HL-60 (cell line): ENCODE results near the gene STX8.

Source experiments
- DNase-seq, 2 experiments: peaks; one replicate each; pipeline ENCODE4 v3.0.0-alpha.2; 2010 to 2020; ENCODE audit warnings: low read depth in 1 of 2, low spot score in 1 of 2
- H3K27ac ChIP-seq: fragments of 250-450 bp; sonication (Bioruptor Pico); replicated peaks from 2 replicates; pipeline ENCODE4 v1.5.1; 2020; ENCODE audit warnings: mild to moderate bottlenecking, moderate library complexity
- H3K27me3 ChIP-seq: fragments of 250-450 bp; sonication (Bioruptor Pico); 2 replicates; pipeline ENCODE4 v1.5.1; 2021; ENCODE audit warnings: mild to moderate bottlenecking, moderate library complexity; ENCODE audit not compliant: insufficient read depth, poor library complexity, severe bottlenecking
- H3K4me3 ChIP-seq: replicated peaks from 2 replicates; pipeline ENCODE4 v1.5.1; 2011; ENCODE audit warnings: mild to moderate bottlenecking, control low read depth, low read length; ENCODE audit not compliant: insufficient read depth
- CTCF ChIP-seq: IDR thresholded peaks from one replicate; pipeline ENCODE4 v1.5.1; 2011; ENCODE audit warnings: low read length, control low read depth, inconsistent platforms; ENCODE audit not compliant: insufficient read depth
- GABPA ChIP-seq: IDR thresholded peaks from 2 replicates; pipeline ENCODE4 v1.6.1; 2012; ENCODE audit warnings: low read depth
- POLR2AphosphoS5 ChIP-seq: IDR thresholded peaks from 2 replicates; pipeline ENCODE4 v1.6.1; 2012; ENCODE audit warnings: low read depth
- REST ChIP-seq: IDR thresholded peaks from 2 replicates; pipeline ENCODE4 v1.6.1; 2012; ENCODE audit warnings: low read depth; ENCODE audit not compliant: insufficient replicate concordance
- SPI1 ChIP-seq: IDR thresholded peaks from 2 replicates; pipeline ENCODE4 v1.6.1; 2012; ENCODE audit warnings: low read depth, mild to moderate bottlenecking, borderline replicate concordance

STX8 gene

GRCh38 chr17:9202532-9202931, 373.1 kb downstream of the STX8 start:
- no peak for TF ChIP-seq SPI1
- TF ChIP-seq POLR2AphosphoS5: no peak
- no peak for TF ChIP-seq CTCF
- no peak for TF ChIP-seq REST
- no peak for TF ChIP-seq GABPA
- no peak for DNase-seq
- Histone ChIP-seq H3K27me3 (no peaks in the 10 kb centered on the region), H3K27ac (no peak overlapping the region), H3K4me3 (no peak overlapping the region)

- Histone ChIP-seq H3K4me3 (no peak overlapping the region), H3K27me3 (no peaks in the 10 kb centered on the region), H3K27ac (no peak overlapping the region)
- DNase-seq: no peak
- no peak for TF ChIP-seq REST
- no peak for TF ChIP-seq POLR2AphosphoS5
- no peak for TF ChIP-seq GABPA
- no peak for TF ChIP-seq CTCF
- TF ChIP-seq SPI1: no peak
Measured at GRCh38 chr17:9200699-9201359, 374.8 kb downstream of the STX8 start.
